HepG2 (cell line): ENCODE data around the gene CHD9. TPM values are rescaled to one million over a fixed set of nuclear protein-coding genes. Genes with fewer than 3 reads are reported as not detected.

Experiments used
- ASH2L ChIP-seq: fragments of 300-600, 200-600 bp; sonication (generic); IDR thresholded peaks from 2 replicates; pipeline ENCODE4 v1.7.0; 2017; ENCODE audit warnings: low read depth, mild to moderate bottlenecking, moderate library complexity, mixed read lengths, low read length; ENCODE audit not compliant: insufficient read length
- CCAR2 ChIP-seq: fragments of 200-400 bp; formaldehyde crosslinking; optimal IDR thresholded peaks from 2 replicates; pipeline ENCODE3; 2018; ENCODE audit warnings: low read depth, mild to moderate bottlenecking, low read length, moderate library complexity
- DZIP1 ChIP-seq: sonication (generic); formaldehyde crosslinking; IDR thresholded peaks from 2 replicates; pipeline ENCODE4 v1.5.0; 2020; ENCODE audit warnings: mild to moderate bottlenecking, missing genetic modification reagents
- HOXA9 ChIP-seq: sonication (generic); formaldehyde crosslinking; IDR thresholded peaks from 2 replicates; pipeline ENCODE4 v1.8.1; 2022; ENCODE audit warnings: missing genetic modification reagents, mild to moderate bottlenecking, moderate library complexity, borderline replicate concordance
- IKZF1 ChIP-seq: fragments of 450-650 bp; IDR thresholded peaks from 2 replicates; pipeline ENCODE4 v1.7.1; 2016
- RBM22 ChIP-seq: fragments of 200-400 bp; formaldehyde crosslinking; optimal IDR thresholded peaks from 2 replicates; pipeline ENCODE3; 2017; ENCODE audit warnings: mild to moderate bottlenecking, low read length, moderate library complexity
- SMAD9 ChIP-seq: sonication (generic); formaldehyde crosslinking; IDR thresholded peaks from 2 replicates; pipeline ENCODE4 v1.5.1; 2020; ENCODE audit warnings: mild to moderate bottlenecking, missing genetic modification reagents
- SRSF1 ChIP-seq: fragments of 200-400 bp; formaldehyde crosslinking; optimal IDR thresholded peaks from 2 replicates; pipeline ENCODE3; 2017; ENCODE audit warnings: mild to moderate bottlenecking, low read depth, low read length, moderate library complexity
- ZBTB40 ChIP-seq, 2 experiments: fragments of 450-650 bp in 1 of 2; sonication (generic) in 1 of 2; formaldehyde crosslinking in 1 of 2; IDR thresholded peaks; 2 replicates each; pipeline versions ENCODE4 v1.6.1 to v1.8.0; 2016 to 2022; ENCODE audit warnings: antibody characterized with exemption in 1 of 2, mild to moderate bottlenecking in 1 of 2, missing genetic modification reagents in 1 of 2
- ZNF121 ChIP-seq: sonication (generic); formaldehyde crosslinking; IDR thresholded peaks from 2 replicates; pipeline ENCODE4 v1.5.0; 2020; ENCODE audit warnings: mild to moderate bottlenecking, missing genetic modification reagents
- ZNF180 ChIP-seq: sonication (generic); formaldehyde crosslinking; IDR thresholded peaks from 2 replicates; pipeline ENCODE4 v1.4.0; 2020; ENCODE audit warnings: low read depth, missing genetic modification reagents, borderline replicate concordance
- ZNF276 ChIP-seq: sonication (generic); formaldehyde crosslinking; IDR thresholded peaks from 2 replicates; pipeline ENCODE4 v1.4.0; 2020; ENCODE audit warnings: mild to moderate bottlenecking, low read depth, missing genetic modification reagents
- ZNF329 ChIP-seq: sonication (generic); formaldehyde crosslinking; IDR thresholded peaks from 2 replicates; pipeline ENCODE4 v1.9.0; 2021; ENCODE audit warnings: low read depth, mild to moderate bottlenecking, missing genetic modification reagents
- polyA plus RNA-seq, 8 experiments: library from polyadenylated mRNA; depleted of rRNA in 3 of 8; stranded (reverse) in 7 of 8; unstranded in 1 of 8; fragments of >200 nt; fragmentation: Illumina TruSeq in 4 of 8; extraction: Trizol in 4 of 8; gene quantifications; 2 replicates each; pipeline versions ENCODE4 v1.2.1 to v1.2.3, GENCODE V29; 2011 to 2016; ENCODE audit warnings: low read depth in 4 of 8, missing spikeins in 1 of 8, mixed read lengths in 1 of 8; ENCODE audit not compliant: insufficient read depth in 1 of 8
- total RNA-seq, 5 experiments: library from RNA; depleted of rRNA; stranded (reverse); fragments of >200 nt; fragmentation: Illumina TruSeq; extraction: Trizol; gene quantifications; 2 replicates each; pipeline ENCODE4 v1.2.3, GENCODE V29; 2016; ENCODE audit warnings: low read depth in 1 of 5

CHD9 gene
- total and polyA plus RNA-seq, 2 of the 13 experiments (the other 11 are each of a cell fraction or from before 2014, with no cell fraction given), result 23.4 to 27.7 TPM

- peak; percentile 58 for TF ChIP-seq ASH2L
- no peak for TF ChIP-seq ZBTB40 (IDR thresholded peaks at IDR 0.05)
- peak; percentile 80 for TF ChIP-seq ZBTB40 (CRISPR knock-in tag; IDR thresholded peaks at IDR 0.05)
- no peak for TF ChIP-seq SMAD9 (CRISPR knock-in tag)
- no peak for TF ChIP-seq ZNF180
- peak; percentile 84 for TF ChIP-seq RBM22
- TF ChIP-seq ZNF276 (CRISPR knock-in tag), result 0 out of 2 replicates have a peak, but pooled peaks have one; percentile 1
- TF ChIP-seq ZNF329 (CRISPR knock-in tag), result peak; percentile 67
- no peak for TF ChIP-seq CCAR2
- TF ChIP-seq ZNF121 (CRISPR knock-in tag), result no peak
- no peak for TF ChIP-seq IKZF1
- peak; percentile 91 for TF ChIP-seq SRSF1
- TF ChIP-seq DZIP1 (CRISPR knock-in tag), result peak; percentile 83; the same call in 1 of the 2 replicates
- peak; percentile 65; the same call in 1 of the 2 replicates for TF ChIP-seq HOXA9 (CRISPR knock-in tag)
These were observed 75.6 kb downstream of the CHD9 start (continued) for GRCh38 chr16:53130159-53131049.
